HS-5 (cell line): ENCODE measurements around the gene MKNK2.

ENCODE experiments used
- DNase-seq: peaks from one replicate; pipeline ENCODE4 v3.0.0-alpha.2; 2012; ENCODE audit warnings: low read depth

The MKNK2 gene

GRCh38 chr19:2080336-2080988 is 29.4 kb upstream of the MKNK2 start:
- no peak for DNase-seq

GRCh38 chr19:2079865-2080301 is 28.8 kb upstream of the MKNK2 start:
- no peak for DNase-seq

GRCh38 chr19:2079076-2079864 is 28.2 kb upstream of the MKNK2 start:
- no peak for DNase-seq

GRCh38 chr19:2077833-2078619 is 27.0 kb upstream of the MKNK2 start:
- no peak for DNase-seq

- DNase-seq, result no peak
Measured at GRCh38 chr19:2077398-2077797, 26.4 kb upstream of the MKNK2 start.

- no peak for DNase-seq
Measured at GRCh38 chr19:2076526-2076944, 25.5 kb upstream of the MKNK2 start.

GRCh38 chr19:2072757-2073551 is 21.9 kb upstream of the MKNK2 start:
- no peak for DNase-seq

- no peak for DNase-seq
Measured at GRCh38 chr19:2070986-2071673, 20.1 kb upstream of the MKNK2 start.

- no peak for DNase-seq
Measured at GRCh38 chr19:2070436-2070827, 19.4 kb upstream of the MKNK2 start.

- DNase-seq, result no peak
Measured at GRCh38 chr19:2064788-2065524, 13.9 kb upstream of the MKNK2 start.

- no peak for DNase-seq
Measured at GRCh38 chr19:2064395-2064787, 13.3 kb upstream of the MKNK2 start.

- DNase-seq, result no peak
Measured at GRCh38 chr19:2063824-2064223, 12.8 kb upstream of the MKNK2 start.

GRCh38 chr19:2062770-2063169 is 11.7 kb upstream of the MKNK2 start:
- DNase-seq, result no peak

- no peak for DNase-seq
Measured at GRCh38 chr19:2062389-2062729, 11.3 kb upstream of the MKNK2 start.

GRCh38 chr19:2061495-2062388 is 10.7 kb upstream of the MKNK2 start:
- peak; percentile 76 for DNase-seq

GRCh38 chr19:2060884-2061494 is 9.9 kb upstream of the MKNK2 start:
- no peak for DNase-seq

- no peak for DNase-seq
Measured at GRCh38 chr19:2059422-2060201, 8.6 kb upstream of the MKNK2 start.
